Choroid plexus epithelial cell (primary cell): ENCODE data around the gene FAM174C.

ENCODE experiments used
- DNase-seq: peaks from one replicate; pipeline ENCODE4 v3.0.0-alpha.2; 2010; ENCODE audit warnings: low read depth
- H3K4me3 ChIP-seq: 2 replicates; pipeline ENCODE4 v1.5.1; 2011; ENCODE audit warnings: low read depth, mild to moderate bottlenecking, control low read depth, low read length, moderate library complexity
- CTCF ChIP-seq: conservative IDR thresholded peaks from 2 replicates; pipeline ENCODE4 v1.5.1; 2011; ENCODE audit warnings: low read depth, mild to moderate bottlenecking, control low read depth, inconsistent platforms, low read length, moderate library complexity

The FAM174C gene

DNA sequence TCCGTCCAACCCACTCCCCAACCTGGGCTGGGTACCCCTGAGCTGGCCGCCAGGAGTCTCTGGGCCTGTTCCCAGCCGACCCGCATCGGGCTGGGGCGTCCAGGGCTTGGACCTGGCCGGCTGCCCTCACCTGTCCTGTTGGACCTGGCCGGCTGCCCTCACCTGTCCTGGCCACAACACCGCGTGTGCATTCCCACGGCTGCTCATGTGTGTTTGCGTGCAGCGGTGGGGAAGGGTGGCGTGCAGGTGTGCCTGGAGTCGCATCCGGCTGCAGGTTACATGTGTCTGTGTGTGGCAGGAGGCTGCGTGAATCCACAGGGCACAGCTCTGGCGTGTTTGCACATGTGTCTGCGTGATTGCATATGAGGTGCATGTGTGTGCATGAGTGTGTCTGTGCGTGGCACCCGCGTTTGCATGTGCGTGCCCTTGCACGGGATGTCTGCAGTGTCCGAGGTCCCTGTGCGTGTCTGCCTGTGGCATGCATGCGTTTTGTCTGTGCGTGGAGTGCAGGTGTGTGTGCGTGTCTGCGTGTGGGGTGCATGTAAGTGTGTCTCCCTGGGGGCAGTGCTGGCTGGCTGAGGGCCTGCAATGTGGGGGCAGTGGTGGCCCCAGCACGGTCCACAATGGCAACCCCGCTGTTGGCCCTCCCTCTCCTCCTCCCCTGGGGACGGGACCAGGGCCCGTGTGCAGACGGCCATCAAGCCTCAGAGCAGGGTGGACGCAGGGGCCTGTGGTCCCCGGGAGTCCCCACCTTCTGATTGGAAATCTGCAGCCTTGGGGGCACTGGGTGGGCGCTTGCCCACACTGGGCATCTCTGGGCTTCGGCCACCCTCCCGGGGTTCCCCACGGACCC, 13.7 kb downstream of the FAM174C start:
- TF ChIP-seq CTCF = no peak
- DNase-seq = no peak
- H3K4me3 ChIP-seq = no peak overlapping the region

GRCh38 chr19:1289686-1290025, 14.3 kb downstream of the FAM174C start:
- no peak overlapping the region for H3K4me3 ChIP-seq
- DNase-seq = no peak
- no peak for TF ChIP-seq CTCF

GRCh38 chr19:1290196-1290702, 14.9 kb downstream of the FAM174C start:
- no peak for TF ChIP-seq CTCF
- H3K4me3 ChIP-seq = no peak overlapping the region
- DNase-seq = no peak

GRCh38 chr19:1290703-1291651, 15.6 kb downstream of the FAM174C start:
- no peak overlapping the region for H3K4me3 ChIP-seq
- no peak for DNase-seq
- TF ChIP-seq CTCF = no peak

- no peak for DNase-seq
- no peak for TF ChIP-seq CTCF
- no peak overlapping the region for H3K4me3 ChIP-seq
These were observed 16.6 kb downstream of the FAM174C start for GRCh38 chr19:1291761-1292418.

DNA sequence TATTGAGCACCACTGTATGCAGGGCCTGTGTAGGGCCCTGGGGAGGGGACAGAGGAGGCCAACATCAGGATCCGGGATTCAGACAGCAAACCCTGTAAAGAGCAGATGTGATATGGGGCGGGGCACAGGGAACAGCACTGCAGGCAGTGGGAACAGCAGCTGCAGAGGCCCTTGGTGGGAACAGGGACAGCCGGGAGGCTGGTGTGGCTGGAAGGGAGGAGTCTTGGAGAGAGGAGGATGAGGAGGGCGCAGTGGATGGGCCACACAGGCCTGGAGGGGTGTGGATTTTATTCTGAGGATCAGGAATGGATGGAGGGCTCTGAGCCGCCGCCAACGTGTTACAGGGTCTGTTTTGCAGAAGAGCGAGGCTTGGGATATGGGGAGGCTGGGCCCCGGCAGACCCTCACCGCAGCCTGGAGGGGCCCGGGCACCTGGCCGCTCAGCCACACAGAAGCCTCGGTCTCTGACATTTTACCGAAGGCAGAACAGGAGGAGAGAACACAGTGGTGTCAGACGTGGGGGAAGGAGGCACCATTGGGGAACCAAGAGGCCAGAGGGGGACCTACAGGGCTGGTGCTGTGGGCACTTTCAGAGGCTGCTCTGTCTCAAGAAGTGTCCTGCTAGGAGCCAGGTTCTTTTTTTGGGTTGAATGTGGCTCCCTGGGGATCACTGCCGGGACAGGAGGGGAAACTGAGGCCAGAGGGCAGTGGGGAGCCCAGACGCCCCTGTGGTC, 17.3 kb downstream of the FAM174C start:
- H3K4me3 ChIP-seq = no peak overlapping the region
- no peak for DNase-seq
- TF ChIP-seq CTCF = no peak
